ENCODE data around the gene CUL5.

Gene CUL5

DNA sequence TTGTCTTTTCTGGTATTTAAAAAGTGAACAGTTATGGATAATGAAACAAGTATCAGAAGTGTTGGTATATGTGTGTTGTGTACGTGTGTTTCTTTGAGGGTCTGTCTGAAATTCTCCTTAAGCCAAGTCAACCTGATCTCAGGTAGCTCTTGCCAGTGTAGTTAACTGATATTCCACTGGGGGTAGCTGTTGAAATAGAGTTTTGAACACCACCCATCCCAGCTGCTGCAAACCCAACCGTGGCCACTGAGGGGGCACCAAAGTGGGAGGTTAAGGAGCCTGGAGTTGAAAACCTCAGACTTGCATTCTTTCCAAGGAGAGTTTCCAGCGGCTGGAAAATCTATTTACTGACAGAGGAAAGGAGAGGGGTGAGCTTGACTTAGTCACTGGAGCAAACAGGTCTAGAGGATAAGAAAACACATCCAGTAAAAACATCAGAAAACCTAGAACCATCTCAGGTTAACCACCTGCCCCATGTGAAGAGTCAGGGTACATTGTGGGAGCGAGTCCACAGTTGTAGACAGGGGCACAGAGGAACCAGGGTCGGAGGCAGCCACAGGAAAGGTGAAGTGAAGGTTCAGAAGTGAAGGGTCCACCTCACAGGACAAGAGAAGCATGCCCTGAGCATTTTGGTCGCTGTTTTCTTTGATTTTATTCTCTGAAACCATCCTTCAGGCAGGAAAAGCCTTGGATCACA, 8.8 kb upstream of the CUL5 start:
- Histone ChIP-seq H3K9ac (ENCODE audit: low read length) (no peak overlapping the region), H3K4me1 (ENCODE audit: control insufficient read depth, insufficient read depth, low read length) (peaks cover 8% of the 10 kb centered on the region), H3K36me3 (ENCODE audit: control insufficient read depth, insufficient read depth, low read length) (no peaks in the 10 kb centered on the region), H3K4me3 (ENCODE audit: low read length) (no peak overlapping the region), H3K27me3 (ENCODE audit: control insufficient read depth, insufficient read depth, low read length) (peaks cover 7% of the 10 kb centered on the region), H3K9me3 (ENCODE audit: control insufficient read depth, low read length) (no peaks in the 10 kb centered on the region)

GRCh38 chr11:108002476-108002875, 6.2 kb upstream of the CUL5 start:
- Histone ChIP-seq H3K27me3 (ENCODE audit: control insufficient read depth, insufficient read depth, low read length) (peaks cover 7% of the 10 kb centered on the region), H3K4me3 (ENCODE audit: low read length) (no peak overlapping the region), H3K36me3 (ENCODE audit: control insufficient read depth, insufficient read depth, low read length) (no peaks in the 10 kb centered on the region)

GRCh38 chr11:108003623-108004022, 5.1 kb upstream of the CUL5 start:
- Histone ChIP-seq H3K4me3 (ENCODE audit: low read length) (no peak overlapping the region), H3K27me3 (ENCODE audit: control insufficient read depth, insufficient read depth, low read length) (peaks cover 7% of the 10 kb centered on the region), H3K9me3 (ENCODE audit: control insufficient read depth, low read length) (no peaks in the 10 kb centered on the region), H3K9ac (ENCODE audit: low read length) (no peak overlapping the region), H3K4me1 (ENCODE audit: control insufficient read depth, insufficient read depth, low read length) (peaks cover 7% of the 10 kb centered on the region), H3K36me3 (ENCODE audit: control insufficient read depth, insufficient read depth, low read length) (no peaks in the 10 kb centered on the region)

More at GRCh38 chr11:108002476-108002875, 6.2 kb upstream of the CUL5 start:
- no peaks in the 10 kb centered on the region for H3K9me3 ChIP-seq (ENCODE audit: control insufficient read depth, low read length)
- no peaks in the 10 kb centered on the region for H3K4me1 ChIP-seq (ENCODE audit: control insufficient read depth, insufficient read depth, low read length)
- no peak overlapping the region for H3K9ac ChIP-seq (ENCODE audit: low read length)

GRCh38 chr11:108007819-108008218, 879 bp upstream of the CUL5 start:
- Histone ChIP-seq H3K4me1 (ENCODE audit: control insufficient read depth, insufficient read depth, low read length) (peaks cover 8% of the 10 kb centered on the region), H3K36me3 (ENCODE audit: control insufficient read depth, insufficient read depth, low read length) (no peaks in the 10 kb centered on the region)

GRCh38 chr11:108009497-108010370, 1.0 kb downstream of the CUL5 start:
- Histone ChIP-seq H3K9ac (ENCODE audit: low read length) (peak overlapping the region; percentile 100), H3K4me3 (ENCODE audit: low read length) (peak overlapping the region; percentile 100), H3K36me3 (ENCODE audit: control insufficient read depth, insufficient read depth, low read length) (no peaks in the 10 kb centered on the region), H3K4me1 (ENCODE audit: control insufficient read depth, insufficient read depth, low read length) (peaks cover 18% of the 10 kb centered on the region), H3K9me3 (ENCODE audit: control insufficient read depth, low read length) (no peaks in the 10 kb centered on the region), H3K27me3 (ENCODE audit: control insufficient read depth, insufficient read depth, low read length) (no peaks in the 10 kb centered on the region)

More at GRCh38 chr11:108007819-108008218, 879 bp upstream of the CUL5 start:
- Histone ChIP-seq H3K4me3 (ENCODE audit: low read length) (no peak overlapping the region), H3K9ac (ENCODE audit: low read length) (peak overlapping the region; percentile 100), H3K27me3 (ENCODE audit: control insufficient read depth, insufficient read depth, low read length) (no peaks in the 10 kb centered on the region), H3K9me3 (ENCODE audit: control insufficient read depth, low read length) (no peaks in the 10 kb centered on the region)

- Histone ChIP-seq H3K9me3 (ENCODE audit: control insufficient read depth, low read length) (no peaks in the 10 kb centered on the region), H3K4me1 (ENCODE audit: control insufficient read depth, insufficient read depth, low read length) (peaks cover 18% of the 10 kb centered on the region), H3K9ac (ENCODE audit: low read length) (no peak overlapping the region), H3K27me3 (ENCODE audit: control insufficient read depth, insufficient read depth, low read length) (no peaks in the 10 kb centered on the region), H3K4me3 (ENCODE audit: low read length) (no peak overlapping the region), H3K36me3 (ENCODE audit: control insufficient read depth, insufficient read depth, low read length) (no peaks in the 10 kb centered on the region)
Measured at GRCh38 chr11:108012139-108012725, 3.5 kb downstream of the CUL5 start.

DNA sequence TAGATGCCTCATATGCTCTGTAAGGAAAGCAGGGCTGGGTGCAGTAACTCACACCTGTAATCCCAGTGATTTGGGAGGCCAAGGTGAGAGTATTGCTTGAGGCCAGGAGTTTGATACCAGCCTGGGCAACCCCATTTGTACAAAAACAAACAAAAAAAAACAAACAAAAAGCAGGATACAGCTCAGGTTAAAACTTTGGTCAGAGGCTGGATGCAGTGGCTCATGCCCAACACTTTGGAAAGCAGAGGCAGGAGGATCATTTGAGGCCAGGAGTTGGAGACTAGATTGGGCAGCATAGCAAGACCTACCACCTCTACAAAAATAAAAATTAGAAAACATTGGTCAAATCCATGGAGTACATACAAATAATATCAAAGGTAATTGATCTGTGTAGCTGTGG, 7.9 kb downstream of the CUL5 start:
- peaks cover 10% of the 10 kb centered on the region for H3K4me1 ChIP-seq (ENCODE audit: control insufficient read depth, insufficient read depth, low read length)
- no peaks in the 10 kb centered on the region for H3K9me3 ChIP-seq (ENCODE audit: control insufficient read depth, low read length)
- H3K9ac ChIP-seq (ENCODE audit: low read length), result no peak overlapping the region
- H3K36me3 ChIP-seq (ENCODE audit: control insufficient read depth, insufficient read depth, low read length), result no peaks in the 10 kb centered on the region
- H3K27me3 ChIP-seq (ENCODE audit: control insufficient read depth, insufficient read depth, low read length), result no peaks in the 10 kb centered on the region
- no peak overlapping the region for H3K4me3 ChIP-seq (ENCODE audit: low read length)

DNA sequence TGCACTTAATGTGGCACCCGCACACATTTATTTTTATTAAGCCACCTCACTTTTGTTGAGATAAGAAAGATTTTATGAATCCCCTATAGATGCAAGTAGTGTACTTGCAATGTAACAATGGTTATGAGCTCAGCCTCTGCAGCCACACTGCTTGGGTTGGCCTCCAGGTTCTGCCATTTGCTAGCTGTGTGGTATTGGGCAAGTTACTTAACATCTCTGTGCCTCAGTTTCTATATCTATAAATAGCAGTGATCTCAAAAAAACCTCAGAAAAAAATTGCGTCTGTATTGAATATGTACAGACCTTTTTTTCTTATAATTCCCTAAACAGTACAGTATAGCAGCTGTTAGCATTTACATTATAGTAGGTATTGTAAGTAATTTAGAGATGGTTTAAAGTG, 10.0 kb downstream of the CUL5 start:
- H3K4me1 ChIP-seq (ENCODE audit: control insufficient read depth, insufficient read depth, low read length), result peaks cover under 1% of the 10 kb centered on the region
- no peaks in the 10 kb centered on the region for H3K9me3 ChIP-seq (ENCODE audit: control insufficient read depth, low read length)
- H3K9ac ChIP-seq (ENCODE audit: low read length), result no peak overlapping the region
- no peaks in the 10 kb centered on the region for H3K27me3 ChIP-seq (ENCODE audit: control insufficient read depth, insufficient read depth, low read length)
- no peak overlapping the region for H3K4me3 ChIP-seq (ENCODE audit: low read length)
- no peaks in the 10 kb centered on the region for H3K36me3 ChIP-seq (ENCODE audit: control insufficient read depth, insufficient read depth, low read length)

DNA sequence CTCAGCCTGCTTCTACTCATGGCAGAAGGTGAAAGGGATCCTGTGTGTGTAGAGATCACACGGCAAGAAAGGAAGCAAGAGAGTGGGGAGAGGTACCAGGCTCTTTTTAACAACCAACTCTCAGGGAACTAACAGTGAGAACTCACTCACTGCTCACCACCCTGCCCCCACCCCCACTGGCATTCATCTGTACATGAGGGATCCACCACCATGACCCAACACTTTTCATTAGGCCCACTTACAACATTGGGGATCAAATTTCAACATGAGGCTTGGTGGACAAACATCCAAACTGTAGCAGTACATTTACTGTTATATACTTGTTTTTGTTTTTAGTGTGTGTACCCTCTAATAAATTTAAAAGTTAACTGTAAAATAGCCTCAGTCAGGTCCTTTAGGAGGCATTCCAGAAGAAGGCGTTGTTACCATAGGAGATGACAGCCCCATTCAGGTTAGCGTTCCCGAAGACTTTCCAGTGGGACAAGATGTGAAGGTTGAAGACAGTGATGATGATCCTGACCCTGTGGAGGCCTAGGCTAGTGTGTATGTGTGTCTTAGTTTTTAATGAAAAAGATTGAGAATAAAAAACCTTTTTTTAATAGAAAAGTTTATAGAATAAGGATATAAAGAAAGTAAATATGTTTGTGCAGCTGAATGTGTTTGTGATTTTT, 11.3 kb downstream of the CUL5 start:
- H3K36me3 ChIP-seq (ENCODE audit: control insufficient read depth, insufficient read depth, low read length), result no peaks in the 10 kb centered on the region
- no peak overlapping the region for H3K4me3 ChIP-seq (ENCODE audit: low read length)
- no peaks in the 10 kb centered on the region for H3K4me1 ChIP-seq (ENCODE audit: control insufficient read depth, insufficient read depth, low read length)
- no peaks in the 10 kb centered on the region for H3K9me3 ChIP-seq (ENCODE audit: control insufficient read depth, low read length)
- H3K27me3 ChIP-seq (ENCODE audit: control insufficient read depth, insufficient read depth, low read length), result no peaks in the 10 kb centered on the region
- no peak overlapping the region for H3K9ac ChIP-seq (ENCODE audit: low read length)

DNA sequence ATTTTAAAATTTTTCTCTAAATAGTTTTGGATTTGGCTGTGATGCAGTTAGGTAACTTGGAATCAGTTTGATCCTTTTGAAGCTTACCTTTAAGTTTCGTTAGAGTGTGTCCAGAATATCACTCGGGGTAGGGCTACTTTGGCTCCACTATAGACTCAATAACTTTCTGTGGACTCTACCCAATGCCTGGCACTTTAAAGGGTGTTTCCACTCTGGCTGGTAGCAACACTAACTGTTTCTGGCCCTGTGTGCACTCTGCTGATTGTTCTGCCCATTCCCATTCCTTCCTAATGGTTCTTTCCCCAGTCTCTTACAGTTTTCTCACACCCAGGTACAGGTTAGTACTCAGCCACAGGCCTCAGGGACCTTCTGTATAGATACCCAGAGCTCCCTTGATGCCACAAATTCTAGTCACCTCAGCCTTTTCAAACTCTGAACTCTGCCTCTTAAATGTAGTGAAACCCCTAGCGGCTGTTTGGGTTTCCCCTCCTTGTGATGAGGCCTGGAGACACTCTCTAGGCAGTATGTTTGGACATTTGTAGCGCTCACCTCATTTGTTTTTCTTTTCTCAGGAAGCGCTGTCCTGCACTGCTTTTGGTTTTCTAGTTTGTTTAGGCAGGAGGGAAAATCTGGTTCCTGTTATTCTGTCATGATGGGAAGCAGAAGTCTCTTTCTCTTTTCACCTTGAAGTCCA, 16.8 kb downstream of the CUL5 start:
- H3K4me1 ChIP-seq (ENCODE audit: control insufficient read depth, insufficient read depth, low read length), result peaks cover 4% of the 10 kb centered on the region

GRCh38 chr11:108027057-108027456, 18.4 kb downstream of the CUL5 start:
- Histone ChIP-seq H3K36me3 (ENCODE audit: control insufficient read depth, insufficient read depth, low read length) (no peaks in the 10 kb centered on the region), H3K4me3 (ENCODE audit: low read length) (no peak overlapping the region), H3K9me3 (ENCODE audit: control insufficient read depth, low read length) (no peaks in the 10 kb centered on the region), H3K27me3 (ENCODE audit: control insufficient read depth, insufficient read depth, low read length) (no peaks in the 10 kb centered on the region), H3K4me1 (ENCODE audit: control insufficient read depth, insufficient read depth, low read length) (peaks cover 4% of the 10 kb centered on the region), H3K9ac (ENCODE audit: low read length) (no peak overlapping the region)

More for the DNA sequence above, 16.8 kb downstream of the CUL5 start:
- H3K9me3 ChIP-seq (ENCODE audit: control insufficient read depth, low read length), result no peaks in the 10 kb centered on the region
- H3K9ac ChIP-seq (ENCODE audit: low read length), result no peak overlapping the region
- H3K4me3 ChIP-seq (ENCODE audit: low read length), result no peak overlapping the region
- no peaks in the 10 kb centered on the region for H3K27me3 ChIP-seq (ENCODE audit: control insufficient read depth, insufficient read depth, low read length)
- no peaks in the 10 kb centered on the region for H3K36me3 ChIP-seq (ENCODE audit: control insufficient read depth, insufficient read depth, low read length)
